Right cardiac atrium (tissue), 5 donors: Measurements from ENCODE around the gene KAZN. TPM values are rescaled to one million over a fixed set of nuclear protein-coding genes. Genes with fewer than 3 reads are reported as not detected.
A peak's percentile ranks its signal among the peaks of the same experiment; 100 is the strongest.

Source experiments
- ATAC-seq, 2 donors: fragments of 200-7000 bp; cut with Tn5 transposase; one replicate each; pipeline versions ENCODE4 v1.8.0 to v1.9.1; 2020; ENCODE audit warnings: moderate library complexity in 2 of 2, mild to moderate bottlenecking in 1 of 2
- DNase-seq, 3 donors: peaks; one replicate each; pipeline ENCODE4 v3.0.0-alpha.2; 2020
- H3K27ac ChIP-seq: one replicate; pipeline ENCODE4 v1.5.1; 2013; ENCODE audit warnings: mild to moderate bottlenecking, low read length, control low read depth, moderate library complexity
- H3K27me3 ChIP-seq: one replicate; pipeline ENCODE4 v1.6.1; 2013; ENCODE audit not compliant: control insufficient read depth, insufficient read depth
- H3K4me1 ChIP-seq: one replicate; pipeline ENCODE4 v1.6.1; 2013; ENCODE audit warnings: low read length; ENCODE audit not compliant: control insufficient read depth, insufficient read depth
- H3K4me3 ChIP-seq: one replicate; pipeline ENCODE4 v1.5.1; 2013; ENCODE audit warnings: low read length, control low read depth
- H3K9me3 ChIP-seq: one replicate; pipeline ENCODE4 v1.6.1; 2013; ENCODE audit warnings: low read length; ENCODE audit not compliant: control insufficient read depth
- WGBS: extraction: QIAGEN DNeasy Blood & Tissue Kit; methylation state at CpG from one replicate; pipeline ENCODE4 v1.1.7; 2013; 5-methylcytosine and 5-hydroxymethylcytosine counted together
- intact Hi-C, 4 donors: fragments of 100-400 bp; cut with DNase I; formaldehyde crosslinking; loops; one replicate each; pipeline versions ENCODE4 v1.11.0 to v1.14.0; 2022 to 2023
- polyA plus RNA-seq: library from polyadenylated mRNA; stranded (reverse); fragments of 200-250 nt; gene quantifications from one replicate; pipeline ENCODE4 v1.2.3, GENCODE V29; 2013
- total RNA-seq, 4 donors: library from RNA; stranded (reverse); fragmentation: NEBNext Ultra II Directional; extraction: Animal tissue kit (Norgen Biotek cat#: 25700); gene quantifications; one replicate each; pipeline ENCODE4 v1.2.1, GENCODE V29; 2021
- donor health status: healthy with polysubstance abuse.
- donor health status: DM: no; HTN: yes; CAD: no.
- donor health status: DM: no; HTN: no; CAD: no.
- donor health status: DM: no; HTN: yes; CAD: no; lungs with severe emphysema.
- donor health status: DM: yes; HTN: yes; CAD: no.

Gene KAZN
- total and polyA plus RNA-seq, 5 donors, result 3.7 to 14.9 (median 12.7) TPM

GRCh38 chr1:15089258-15089992, 490.9 kb downstream of the KAZN start:
- Histone ChIP-seq H3K9me3 (no peaks in the 10 kb centered on the region), H3K4me1 (no peaks in the 10 kb centered on the region), H3K27ac (no peak overlapping the region), H3K4me3 (no peak overlapping the region), H3K27me3 (no peaks in the 10 kb centered on the region)
- intact Hi-C loops, result no loop called here
- no peak for ATAC-seq
- WGBS, result 56% methylated on average over 4 of the region's 4 CpGs
- DNase-seq, result no peak

DNA sequence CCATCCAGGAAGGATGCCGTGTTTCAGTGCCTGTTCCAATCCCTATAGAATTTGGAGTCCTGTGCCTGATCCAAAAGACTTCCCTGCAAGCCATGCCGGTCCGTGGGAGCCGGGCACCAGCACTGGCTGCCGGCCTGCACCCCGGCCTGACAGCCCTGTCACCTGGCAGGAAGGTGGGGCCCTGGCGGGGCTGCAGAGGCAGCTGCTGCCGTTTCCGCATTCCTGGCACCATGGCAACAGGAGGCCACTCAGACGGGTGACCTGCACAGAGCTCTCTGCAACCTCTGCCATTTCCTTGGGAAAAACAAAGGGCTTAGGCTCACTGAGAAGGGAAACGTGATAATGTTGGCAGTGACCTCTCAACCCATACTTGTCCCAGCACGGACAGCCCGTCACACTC, 491.9 kb downstream of the KAZN start:
- H3K27me3 ChIP-seq, result no peaks in the 10 kb centered on the region
- ATAC-seq (peak; percentile 60 to 72), DNase-seq (peak in 1 of 3 donors; percentile 69)
- no peaks in the 10 kb centered on the region for H3K4me1 ChIP-seq
- H3K27ac ChIP-seq, result no peak overlapping the region
- H3K4me3 ChIP-seq, result no peak overlapping the region
- no peaks in the 10 kb centered on the region for H3K9me3 ChIP-seq
- 31% methylated on average over 13 of the region's 13 CpGs for WGBS
- intact Hi-C loops, result no loop called here

GRCh38 chr1:15094056-15094455, 495.6 kb downstream of the KAZN start:
- ATAC-seq (no peak), DNase-seq (no peak)
- intact Hi-C loops, result no loop called here
- no peaks in the 10 kb centered on the region for H3K9me3 ChIP-seq
- H3K27me3 ChIP-seq, result no peaks in the 10 kb centered on the region
- no peak overlapping the region for H3K27ac ChIP-seq
- no peaks in the 10 kb centered on the region for H3K4me1 ChIP-seq
- 94% methylated on average over 16 of the region's 16 CpGs for WGBS
- H3K4me3 ChIP-seq, result no peak overlapping the region

DNA sequence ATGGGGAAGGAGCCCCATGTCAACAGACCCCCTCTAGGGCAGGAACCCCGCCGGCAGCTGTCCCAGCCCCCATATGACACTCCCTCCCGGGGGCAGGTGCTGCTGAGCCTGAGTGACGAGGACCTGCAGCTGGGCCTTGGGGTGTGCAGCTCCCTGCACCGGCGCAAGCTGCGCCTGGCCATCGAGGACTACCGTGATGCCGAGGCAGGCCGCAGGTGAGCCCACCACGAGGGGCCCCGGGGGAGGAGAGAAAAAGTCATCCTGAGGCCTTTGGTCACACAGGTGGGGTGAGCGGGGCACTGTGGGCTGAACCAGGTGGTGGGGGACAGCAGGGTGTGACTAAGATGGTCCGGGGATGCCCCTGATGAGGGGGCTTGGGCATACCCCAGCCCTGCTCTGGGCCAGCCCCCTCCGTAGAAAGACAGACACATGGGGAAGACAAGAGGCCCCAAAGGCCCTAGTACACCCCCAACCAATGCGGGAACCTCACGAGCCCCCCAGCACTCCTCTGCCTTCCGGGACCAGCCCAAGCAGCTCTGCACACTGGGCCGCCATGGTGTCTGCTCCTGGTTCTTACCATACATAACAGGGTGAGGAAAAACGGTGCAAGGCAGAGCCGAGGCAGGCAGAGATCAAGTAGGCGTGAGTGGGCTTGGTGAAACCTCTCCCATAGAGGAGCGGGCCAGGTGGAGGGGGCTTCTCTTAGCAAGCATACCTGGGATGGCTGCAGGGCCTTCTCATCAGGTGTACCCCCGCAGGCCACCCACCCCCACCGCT, 496.4 kb downstream of the KAZN start:
- Histone ChIP-seq H3K4me1 (no peaks in the 10 kb centered on the region), H3K27me3 (no peaks in the 10 kb centered on the region), H3K27ac (no peak overlapping the region), H3K4me3 (no peak overlapping the region), H3K9me3 (no peaks in the 10 kb centered on the region)
- ATAC-seq, result peak in 1 of 2 donors; percentile 23
- 94% methylated on average over 26 of the region's 26 CpGs for WGBS
- DNase-seq, result peak in 1 of 3 donors; percentile 35
- intact Hi-C loops, result no loop called here

DNA sequence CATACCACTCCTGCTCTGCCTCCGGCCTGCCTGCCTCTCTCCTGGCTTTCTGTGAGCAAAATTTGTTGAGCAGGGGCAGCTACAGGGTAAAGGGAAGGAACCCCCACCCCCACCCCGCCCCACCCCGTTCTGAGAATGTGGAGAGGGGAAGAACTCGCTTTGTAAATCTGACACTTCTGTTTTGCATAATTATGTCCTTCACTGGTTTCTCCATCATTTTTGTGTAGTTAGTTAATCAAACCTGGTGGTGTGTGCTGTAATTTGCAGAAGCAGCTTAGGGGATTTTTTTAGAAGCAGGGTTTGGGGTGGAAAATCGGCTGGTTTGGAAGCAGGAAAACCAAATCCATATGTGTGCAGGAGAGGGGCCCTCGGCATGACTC, 497.0 kb downstream of the KAZN start:
- 81% methylated on average over 6 of the region's 6 CpGs for WGBS
- no peak for ATAC-seq
- no peaks in the 10 kb centered on the region for H3K4me1 ChIP-seq
- no peaks in the 10 kb centered on the region for H3K27me3 ChIP-seq
- H3K27ac ChIP-seq, result no peak overlapping the region
- H3K9me3 ChIP-seq, result no peaks in the 10 kb centered on the region
- intact Hi-C loops, result no loop called here
- H3K4me3 ChIP-seq, result no peak overlapping the region
- no peak for DNase-seq

DNA sequence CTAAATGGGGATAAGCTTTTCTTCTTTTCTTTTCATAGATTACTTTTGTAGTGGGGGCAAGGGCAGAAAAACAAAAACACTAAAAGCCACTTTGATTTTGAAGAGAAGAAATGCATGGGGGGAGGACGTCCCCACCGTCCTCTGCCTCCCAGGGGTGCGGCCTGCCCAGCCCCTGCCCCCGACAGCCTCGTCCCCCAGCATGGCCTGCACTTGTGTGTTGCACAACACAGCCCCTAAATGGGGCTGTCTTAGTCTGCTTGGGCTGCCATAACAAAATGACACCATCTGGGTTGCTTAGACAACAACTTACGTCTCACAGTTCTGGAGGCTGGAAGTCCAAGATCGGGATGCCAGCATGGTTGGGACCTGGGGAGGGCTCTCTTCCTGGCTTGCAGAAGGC, 497.8 kb downstream of the KAZN start:
- no peaks in the 10 kb centered on the region for H3K27me3 ChIP-seq
- intact Hi-C loops, result no loop called here
- no peaks in the 10 kb centered on the region for H3K4me1 ChIP-seq
- 87% methylated on average over 7 of the region's 7 CpGs for WGBS
- no peak overlapping the region for H3K27ac ChIP-seq
- DNase-seq (peak in 1 of 3 donors; percentile 20), ATAC-seq (no peak)
- no peak overlapping the region for H3K4me3 ChIP-seq
- no peaks in the 10 kb centered on the region for H3K9me3 ChIP-seq

GRCh38 chr1:15098176-15099125, 500.0 kb downstream of the KAZN start:
- DNase-seq, result peak in 1 of 3 donors; percentile 48

DNA sequence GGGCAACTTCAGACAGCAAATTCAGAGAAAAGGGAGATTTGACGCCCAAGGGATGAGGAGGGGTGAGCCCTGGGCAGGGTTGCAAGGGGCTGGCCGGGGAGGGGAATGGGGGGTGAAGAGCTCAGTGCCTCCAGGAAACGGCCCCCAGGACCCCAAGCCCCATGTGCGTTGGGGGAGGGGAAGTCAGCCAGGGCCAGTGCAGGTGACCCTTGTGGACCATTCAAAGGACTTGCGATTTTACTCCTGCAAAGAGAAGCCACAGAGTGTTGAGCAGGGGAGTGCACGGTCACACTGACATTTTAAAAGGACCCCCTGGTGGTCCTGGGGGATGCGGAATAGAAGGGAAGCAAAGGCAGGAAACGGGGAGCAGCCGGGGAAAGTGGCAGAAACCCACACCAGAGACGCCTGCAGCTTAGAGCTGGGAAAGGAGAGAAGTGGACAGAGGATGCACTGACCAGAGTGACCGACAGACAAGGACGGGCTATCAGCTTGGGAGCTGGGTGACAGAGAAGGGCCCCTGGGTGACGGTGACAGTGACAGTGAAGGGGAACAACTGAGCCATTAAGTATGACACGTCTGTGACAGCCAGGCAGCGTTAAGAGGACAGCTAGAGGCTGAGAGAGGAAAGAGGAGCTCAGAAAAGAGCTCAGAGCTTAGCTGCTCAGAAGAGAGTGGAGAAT, 501.1 kb downstream of the KAZN start:
- Histone ChIP-seq H3K27ac (no peak overlapping the region), H3K4me3 (no peak overlapping the region), H3K27me3 (no peaks in the 10 kb centered on the region), H3K9me3 (no peaks in the 10 kb centered on the region), H3K4me1 (no peaks in the 10 kb centered on the region)
- intact Hi-C loops, result no loop called here
- ATAC-seq (peak; percentile 13 to 30), DNase-seq (peak in 1 of 3 donors; percentile 38)
- 43% methylated on average over 15 of the region's 15 CpGs for WGBS

More at GRCh38 chr1:15098176-15099125, 500.0 kb downstream of the KAZN start:
- WGBS, result 81% methylated on average over 15 of the region's 15 CpGs
- no peaks in the 10 kb centered on the region for H3K9me3 ChIP-seq
- H3K4me1 ChIP-seq, result no peaks in the 10 kb centered on the region
- no peak for ATAC-seq
- intact Hi-C loops, result no loop called here
- H3K27me3 ChIP-seq, result no peaks in the 10 kb centered on the region
- H3K4me3 ChIP-seq, result no peak overlapping the region
- H3K27ac ChIP-seq, result no peak overlapping the region

DNA sequence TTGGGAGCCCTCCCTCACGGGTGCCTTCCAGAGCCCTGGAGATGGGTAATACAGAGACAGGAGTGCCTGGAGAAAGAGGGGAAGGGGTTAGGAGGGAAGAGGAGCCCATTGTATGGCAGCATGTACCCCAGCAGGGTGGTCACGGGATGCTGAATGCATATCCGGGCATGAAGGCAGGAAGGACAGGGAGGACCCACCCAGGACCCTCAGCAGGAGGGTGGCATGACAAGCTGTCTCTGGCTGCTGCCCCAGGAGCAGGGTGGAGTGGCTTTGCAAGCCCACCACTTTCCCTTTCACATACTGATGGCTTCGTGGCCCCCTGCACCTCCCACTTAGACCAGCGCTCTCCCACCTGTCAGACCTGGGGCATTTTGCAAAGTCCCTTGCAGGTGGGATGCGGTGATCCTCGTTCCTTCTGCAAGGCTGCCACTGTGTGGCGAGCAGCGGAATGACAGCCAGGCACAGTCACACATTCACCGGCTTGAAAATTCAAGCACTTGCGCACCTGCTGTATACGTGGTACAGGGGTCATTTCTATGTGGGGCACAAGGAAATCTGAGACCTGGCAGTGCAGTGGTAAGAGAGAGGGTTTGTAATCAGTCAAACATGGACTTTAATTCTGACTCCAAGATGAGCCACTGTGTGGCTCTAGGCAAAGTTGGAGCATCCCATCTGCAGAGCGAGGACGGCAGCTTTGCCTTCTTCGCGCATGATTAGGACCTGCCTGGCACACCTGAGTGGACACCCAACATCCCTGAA, 501.8 kb downstream of the KAZN start:
- Histone ChIP-seq H3K9me3 (no peaks in the 10 kb centered on the region), H3K27me3 (no peaks in the 10 kb centered on the region), H3K4me3 (no peak overlapping the region), H3K27ac (no peak overlapping the region), H3K4me1 (no peaks in the 10 kb centered on the region)
- 17% methylated on average over 16 of the region's 16 CpGs for WGBS
- intact Hi-C loops, result no loop called here
- ATAC-seq (peak; percentile 26 to 66), DNase-seq (peak; percentile 27 to 71 (median 64))
